ENCODE measurements around the gene GOSR2. TPM values are rescaled to one million over a fixed set of nuclear protein-coding genes. Genes with fewer than 3 reads are reported as not detected.

The GOSR2 gene
- polyA plus RNA-seq, 1 donor (not counting 4 experiments of a cell fraction or from before 2014, with no cell fraction given) = 48.6 TPM

DNA sequence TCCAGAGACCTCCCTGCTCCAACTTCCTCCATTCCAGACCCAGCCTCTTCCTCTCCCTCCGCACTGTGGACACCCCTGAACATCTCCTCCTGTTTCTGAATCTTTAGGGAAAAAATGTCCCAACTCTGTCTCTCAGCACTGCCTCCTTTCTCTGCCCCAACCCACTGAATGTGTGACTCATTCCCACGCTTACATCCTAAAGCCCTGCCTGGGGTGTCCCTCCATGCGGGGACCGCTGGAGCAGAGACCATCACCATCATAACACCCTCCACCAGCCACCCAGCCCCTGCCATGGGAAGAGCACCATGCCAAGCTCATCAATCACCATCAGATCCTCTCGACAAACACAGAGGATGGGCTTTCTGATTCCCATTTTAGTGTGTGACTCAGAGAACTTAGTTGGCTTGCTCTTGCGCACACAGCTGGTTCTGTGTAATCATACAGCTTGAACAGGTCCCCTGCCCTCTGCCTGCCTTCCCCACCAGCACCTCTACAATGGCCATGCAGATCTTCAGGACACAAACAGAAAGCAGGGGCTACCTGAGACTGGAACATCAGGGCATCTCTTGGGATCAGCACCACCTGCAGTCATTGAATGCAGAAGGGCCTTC lies 45.4 kb downstream of the GOSR2 start:
- Histone ChIP-seq H2AFZ (ENCODE audit: control insufficient read depth, low read length) (no peak overlapping the region), H3K27ac (ENCODE audit: control insufficient read depth, insufficient read depth, low read length) (no peak overlapping the region), H3K9me1 (ENCODE audit: control insufficient read depth, extremely low read depth, insufficient read depth, low read length) (no peaks in the 10 kb centered on the region), H3K79me2 (ENCODE audit: control insufficient read depth, insufficient read depth, low read length) (no peaks in the 10 kb centered on the region), H3K4me1 (ENCODE audit: control insufficient read depth, extremely low read depth, insufficient read depth, low read length) (no peaks in the 10 kb centered on the region), H3K9me3 (ENCODE audit: control insufficient read depth, low read depth, low read length) (no peaks in the 10 kb centered on the region), H3K36me3 (ENCODE audit: control insufficient read depth in 2 of 2, extremely low read depth in 1 of 2, insufficient read depth in 2 of 2, low read length in 2 of 2) (no peaks in the 10 kb centered on the region), H3K9ac (ENCODE audit: control insufficient read depth, extremely low read depth, insufficient read depth, low read length) (no peak overlapping the region), H3K4me3 (ENCODE audit: control insufficient read depth in 2 of 3, extremely low read depth in 1 of 3, insufficient read depth in 2 of 3, low read depth in 1 of 3, low read length in 3 of 3) (no peak overlapping the region), H4K20me1 (ENCODE audit: control insufficient read depth, extremely low read depth, insufficient read depth, low read length) (peaks cover 3% of the 10 kb centered on the region), H3K4me2 (ENCODE audit: control insufficient read depth, extremely low read depth, insufficient read depth, low read depth, low read length) (no peak overlapping the region), H3K27me3 (ENCODE audit: control insufficient read depth, extremely low read depth, insufficient read depth, low read length) (peaks cover 44% of the 10 kb centered on the region)
- TF ChIP-seq, protein P1, sequence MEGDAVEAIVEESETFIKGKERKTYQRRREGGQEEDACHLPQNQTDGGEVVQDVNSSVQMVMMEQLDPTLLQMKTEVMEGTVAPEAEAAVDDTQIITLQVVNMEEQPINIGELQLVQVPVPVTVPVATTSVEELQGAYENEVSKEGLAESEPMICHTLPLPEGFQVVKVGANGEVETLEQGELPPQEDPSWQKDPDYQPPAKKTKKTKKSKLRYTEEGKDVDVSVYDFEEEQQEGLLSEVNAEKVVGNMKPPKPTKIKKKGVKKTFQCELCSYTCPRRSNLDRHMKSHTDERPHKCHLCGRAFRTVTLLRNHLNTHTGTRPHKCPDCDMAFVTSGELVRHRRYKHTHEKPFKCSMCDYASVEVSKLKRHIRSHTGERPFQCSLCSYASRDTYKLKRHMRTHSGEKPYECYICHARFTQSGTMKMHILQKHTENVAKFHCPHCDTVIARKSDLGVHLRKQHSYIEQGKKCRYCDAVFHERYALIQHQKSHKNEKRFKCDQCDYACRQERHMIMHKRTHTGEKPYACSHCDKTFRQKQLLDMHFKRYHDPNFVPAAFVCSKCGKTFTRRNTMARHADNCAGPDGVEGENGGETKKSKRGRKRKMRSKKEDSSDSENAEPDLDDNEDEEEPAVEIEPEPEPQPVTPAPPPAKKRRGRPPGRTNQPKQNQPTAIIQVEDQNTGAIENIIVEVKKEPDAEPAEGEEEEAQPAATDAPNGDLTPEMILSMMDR (optimal IDR thresholded peaks at IDR 0.05 in 1 of 3, IDR thresholded peaks at IDR 0.05 in 1 of 3, conservative IDR thresholded peaks at IDR 0.05 in 1 of 3; ENCODE audit: extremely low read depth in 1 of 3, insufficient read depth in 2 of 3, low read length in 3 of 3) = no peak
- no peak for TF ChIP-seq EZH2 (IDR thresholded peaks at IDR 0.05; ENCODE audit: low read length)
- FAIRE-seq (no peak), DNase-seq (ENCODE audit: low read depth, low spot score) (no peak)
- dilution Hi-C loops (cut with MboI; ENCODE audit: extremely low pct_ligation_motif_present, low sequenced_read_pairs) = no loop called here

GRCh38 chr17:46968896-46969295 lies 45.9 kb downstream of the GOSR2 start:
- peaks cover 49% of the 10 kb centered on the region for H3K27me3 ChIP-seq (ENCODE audit: control insufficient read depth, extremely low read depth, insufficient read depth, low read length)
- no peaks in the 10 kb centered on the region for H3K9me1 ChIP-seq (ENCODE audit: control insufficient read depth, extremely low read depth, insufficient read depth, low read length)
- H3K4me1 ChIP-seq (ENCODE audit: control insufficient read depth, extremely low read depth, insufficient read depth, low read length) = no peaks in the 10 kb centered on the region
- H3K9me3 ChIP-seq (ENCODE audit: control insufficient read depth, low read depth, low read length) = no peaks in the 10 kb centered on the region
- H3K9ac ChIP-seq (ENCODE audit: control insufficient read depth, extremely low read depth, insufficient read depth, low read length) = no peak overlapping the region
- H3K27ac ChIP-seq (ENCODE audit: control insufficient read depth, insufficient read depth, low read length) = no peak overlapping the region
- H3K79me2 ChIP-seq (ENCODE audit: control insufficient read depth, insufficient read depth, low read length) = no peaks in the 10 kb centered on the region
- H3K36me3 ChIP-seq (ENCODE audit: control insufficient read depth in 2 of 2, extremely low read depth in 1 of 2, insufficient read depth in 2 of 2, low read length in 2 of 2) = no peaks in the 10 kb centered on the region
- DNase-seq (ENCODE audit: low read depth, low spot score) = no peak
- H2AFZ ChIP-seq (ENCODE audit: control insufficient read depth, low read length) = no peak overlapping the region
- H4K20me1 ChIP-seq (ENCODE audit: control insufficient read depth, extremely low read depth, insufficient read depth, low read length) = peaks cover 3% of the 10 kb centered on the region
- TF ChIP-seq EZH2 (IDR thresholded peaks at IDR 0.05; ENCODE audit: low read length) = no peak
- TF ChIP-seq, protein P1 (optimal IDR thresholded peaks at IDR 0.05 in 1 of 3, IDR thresholded peaks at IDR 0.05 in 1 of 3, conservative IDR thresholded peaks at IDR 0.05 in 1 of 3; ENCODE audit: extremely low read depth in 1 of 3, insufficient read depth in 2 of 3, low read length in 3 of 3) = no peak
- H3K4me3 ChIP-seq (ENCODE audit: control insufficient read depth in 2 of 3, extremely low read depth in 1 of 3, insufficient read depth in 2 of 3, low read depth in 1 of 3, low read length in 3 of 3) = no peak overlapping the region
- dilution Hi-C loops (cut with MboI; ENCODE audit: extremely low pct_ligation_motif_present, low sequenced_read_pairs) = no loop called here
- H3K4me2 ChIP-seq (ENCODE audit: control insufficient read depth, extremely low read depth, insufficient read depth, low read depth, low read length) = no peak overlapping the region
- FAIRE-seq = no peak

Measured in keratinocyte (primary cell).